SJCRH30 (cell line): ENCODE results near the gene LRRC7. TPM values are rescaled to one million over a fixed set of nuclear protein-coding genes. Genes with fewer than 3 reads are reported as not detected.

ENCODE experiments used
- DNase-seq, 2 experiments: peaks; one replicate each; pipeline ENCODE4 v3.0.0-alpha.2; 2015 to 2020
- H3K27ac ChIP-seq: fragments of 250-450 bp; sonication (Bioruptor Pico); 2 replicates; pipeline ENCODE4 v1.5.1; 2020; ENCODE audit warnings: mild to moderate bottlenecking, moderate library complexity
- H3K27me3 ChIP-seq: fragments of 250-450 bp; sonication (Bioruptor Pico); 2 replicates; pipeline ENCODE4 v1.5.1; 2020; ENCODE audit warnings: mild to moderate bottlenecking, moderate library complexity
- H3K36me3 ChIP-seq: fragments of 250-450 bp; sonication (Bioruptor Pico); 2 replicates; pipeline ENCODE4 v1.5.1; 2020; ENCODE audit warnings: mild to moderate bottlenecking, moderate library complexity
- H3K4me1 ChIP-seq: fragments of 250-450 bp; sonication (Bioruptor Pico); 2 replicates; pipeline ENCODE4 v1.5.1; 2020; ENCODE audit warnings: mild to moderate bottlenecking, moderate library complexity
- H3K4me3 ChIP-seq: fragments of 250-450 bp; sonication (Bioruptor Pico); 2 replicates; pipeline ENCODE4 v1.5.1; 2020; ENCODE audit warnings: mild to moderate bottlenecking, moderate library complexity
- H3K9me3 ChIP-seq: fragments of 250-450 bp; sonication (Bioruptor Pico); replicated peaks from 2 replicates; pipeline ENCODE4 v1.5.1; 2020; ENCODE audit warnings: mild to moderate bottlenecking, moderate library complexity
- total RNA-seq: library from RNA; depleted of rRNA; stranded (reverse); fragments of >200 nt; shearing (Covaris generic); gene quantifications from 2 replicates; pipeline ENCODE4 v1.2.3, GENCODE V29; 2014

LRRC7 gene
- total RNA-seq, 1 experiment from 2014 or later = 0.04 TPM

DNA sequence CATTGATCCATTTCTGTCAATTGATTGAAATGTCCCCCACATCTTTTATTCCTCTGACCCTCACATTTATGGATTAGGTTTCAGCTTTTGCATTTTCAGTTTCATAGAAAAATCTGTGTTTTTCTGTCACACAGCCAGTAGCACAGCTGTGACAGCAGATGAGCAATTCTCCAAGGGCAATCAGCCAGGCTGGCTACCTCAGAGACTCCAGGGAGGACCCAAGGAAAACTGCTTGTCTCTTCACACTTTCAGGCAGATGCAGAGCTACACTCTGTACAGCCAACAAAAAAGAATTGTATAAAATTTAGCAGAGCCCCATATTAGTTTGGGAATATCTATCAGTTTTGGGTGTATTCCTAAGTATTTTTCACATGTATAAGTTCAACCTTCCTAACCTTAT, 257.2 kb downstream of the LRRC7 start:
- H3K36me3 ChIP-seq = no peaks in the 10 kb centered on the region
- peak in 1 of 2 experiments; percentile 1 for DNase-seq
- no peaks in the 10 kb centered on the region for H3K27me3 ChIP-seq
- H3K9me3 ChIP-seq = no peaks in the 10 kb centered on the region
- no peak overlapping the region for H3K27ac ChIP-seq
- no peaks in the 10 kb centered on the region for H3K4me1 ChIP-seq
- no peak overlapping the region for H3K4me3 ChIP-seq

GRCh38 chr1:69827732-69828131, 260.0 kb downstream of the LRRC7 start:
- Histone ChIP-seq H3K9me3 (no peaks in the 10 kb centered on the region), H3K4me3 (no peak overlapping the region), H3K4me1 (no peaks in the 10 kb centered on the region), H3K27ac (no peak overlapping the region), H3K27me3 (no peaks in the 10 kb centered on the region), H3K36me3 (no peaks in the 10 kb centered on the region)
- DNase-seq = no peak

- Histone ChIP-seq H3K9me3 (no peaks in the 10 kb centered on the region), H3K4me3 (no peak overlapping the region), H3K4me1 (no peaks in the 10 kb centered on the region), H3K36me3 (no peaks in the 10 kb centered on the region), H3K27ac (no peak overlapping the region), H3K27me3 (no peaks in the 10 kb centered on the region)
- no peak for DNase-seq
These were observed 265.8 kb downstream of the LRRC7 start for GRCh38 chr1:69833536-69833935.

DNA sequence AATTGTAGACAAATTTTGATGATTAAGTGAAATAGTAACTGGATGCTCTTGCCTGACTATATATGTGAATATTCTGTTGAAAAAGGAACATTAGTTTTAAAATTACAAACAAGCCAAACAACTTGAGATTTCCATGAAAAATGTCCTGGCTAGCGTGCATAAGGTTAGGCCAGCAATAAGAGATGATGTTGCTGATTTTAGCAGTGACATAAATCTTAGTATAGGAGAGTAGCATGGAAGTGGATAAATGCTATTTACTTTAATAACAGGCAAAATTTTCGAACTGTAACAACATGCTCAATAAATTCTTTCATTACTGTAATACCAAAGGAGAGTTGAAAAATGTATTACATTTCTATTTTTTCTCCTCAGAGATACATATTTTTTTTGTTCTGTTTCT, 266.6 kb downstream of the LRRC7 start:
- Histone ChIP-seq H3K27me3 (no peaks in the 10 kb centered on the region), H3K36me3 (no peaks in the 10 kb centered on the region), H3K4me1 (no peaks in the 10 kb centered on the region), H3K4me3 (no peak overlapping the region), H3K9me3 (no peaks in the 10 kb centered on the region), H3K27ac (no peak overlapping the region)
- no peak for DNase-seq

DNA sequence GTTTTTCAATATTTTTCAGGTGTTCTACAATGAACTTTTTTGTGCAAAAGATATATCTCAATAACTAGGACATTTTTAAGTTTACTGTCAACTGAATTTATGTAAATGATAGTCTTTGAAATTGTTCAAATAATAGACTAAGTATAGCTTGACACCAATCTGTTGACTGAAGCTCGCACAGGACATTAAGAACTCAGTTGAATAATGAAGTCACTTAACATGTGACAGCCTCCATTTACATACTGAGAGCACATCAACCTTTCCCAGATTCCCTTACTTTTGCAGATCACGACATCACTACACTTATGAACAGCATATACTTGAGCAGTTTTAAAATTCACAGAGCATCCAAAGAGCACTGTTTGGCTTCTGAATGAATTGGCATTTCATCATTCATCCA, 268.2 kb downstream of the LRRC7 start:
- no peak for DNase-seq
- no peaks in the 10 kb centered on the region for H3K9me3 ChIP-seq
- H3K4me1 ChIP-seq = no peaks in the 10 kb centered on the region
- no peak overlapping the region for H3K27ac ChIP-seq
- H3K4me3 ChIP-seq = no peak overlapping the region
- no peaks in the 10 kb centered on the region for H3K27me3 ChIP-seq
- no peaks in the 10 kb centered on the region for H3K36me3 ChIP-seq

- Histone ChIP-seq H3K36me3 (no peaks in the 10 kb centered on the region), H3K4me1 (no peaks in the 10 kb centered on the region), H3K27me3 (no peaks in the 10 kb centered on the region), H3K4me3 (no peak overlapping the region), H3K27ac (no peak overlapping the region), H3K9me3 (no peaks in the 10 kb centered on the region)
- DNase-seq = no peak
These were observed 269.4 kb downstream of the LRRC7 start for GRCh38 chr1:69836971-69837636.

DNA sequence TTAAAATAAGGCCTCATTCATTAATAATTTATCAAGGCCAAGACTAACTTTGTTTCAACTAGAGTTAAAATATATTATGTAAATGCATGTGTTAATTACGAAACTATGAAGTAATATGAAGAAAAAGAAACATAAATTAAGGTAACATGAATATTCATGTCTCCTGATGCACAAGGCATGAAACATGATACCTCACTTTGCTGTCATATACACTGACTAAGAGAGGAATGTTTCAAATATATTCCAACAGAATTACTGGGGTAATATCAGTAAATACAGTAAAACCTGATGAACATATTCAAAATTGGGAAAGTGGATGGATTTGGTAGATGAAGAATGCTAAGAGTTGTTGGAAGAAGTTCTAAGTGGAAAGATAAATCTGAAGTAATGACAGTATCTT, 274.6 kb downstream of the LRRC7 start:
- Histone ChIP-seq H3K36me3 (no peaks in the 10 kb centered on the region), H3K4me1 (no peaks in the 10 kb centered on the region), H3K4me3 (no peak overlapping the region), H3K27me3 (0 out of 2 replicates have a peak, but pooled peaks cover 3% of the 10 kb centered on the region), H3K9me3 (no peaks in the 10 kb centered on the region), H3K27ac (no peak overlapping the region)
- DNase-seq = no peak

GRCh38 chr1:69845655-69846054, 277.9 kb downstream of the LRRC7 start:
- Histone ChIP-seq H3K36me3 (no peaks in the 10 kb centered on the region), H3K27me3 (0 out of 2 replicates have a peak, but pooled peaks cover 3% of the 10 kb centered on the region), H3K27ac (no peak overlapping the region), H3K4me1 (no peaks in the 10 kb centered on the region), H3K4me3 (no peak overlapping the region), H3K9me3 (no peaks in the 10 kb centered on the region)
- no peak for DNase-seq

DNA sequence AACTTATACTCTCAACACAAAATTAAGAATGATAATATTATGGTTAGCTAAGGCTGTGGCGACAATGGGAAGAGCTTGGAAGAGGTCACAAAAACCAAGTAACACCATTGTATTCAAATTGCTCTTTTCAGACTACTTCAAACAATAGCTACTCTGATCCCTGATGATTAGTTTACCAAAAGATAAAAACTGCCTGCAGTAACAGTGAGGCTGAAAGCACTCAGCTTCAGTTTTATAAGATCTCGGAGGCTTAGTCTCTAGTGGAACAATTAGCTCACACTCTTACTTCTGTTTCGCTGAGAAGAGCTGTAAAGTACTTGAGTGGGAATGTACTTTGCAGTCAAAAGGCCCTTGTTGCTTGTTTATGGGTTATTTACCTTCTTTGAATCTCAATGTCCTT, 278.5 kb downstream of the LRRC7 start:
- Histone ChIP-seq H3K27ac (no peak overlapping the region), H3K36me3 (no peaks in the 10 kb centered on the region), H3K4me1 (no peaks in the 10 kb centered on the region), H3K9me3 (no peaks in the 10 kb centered on the region), H3K4me3 (no peak overlapping the region), H3K27me3 (0 out of 2 replicates have a peak, but pooled peaks cover 3% of the 10 kb centered on the region)
- DNase-seq = no peak

- H3K36me3 ChIP-seq = no peaks in the 10 kb centered on the region
- H3K27me3 ChIP-seq = 0 out of 2 replicates have a peak, but pooled peaks cover 3% of the 10 kb centered on the region
- H3K4me1 ChIP-seq = no peaks in the 10 kb centered on the region
- H3K27ac ChIP-seq = no peak overlapping the region
- no peak overlapping the region for H3K4me3 ChIP-seq
- DNase-seq = no peak
- no peaks in the 10 kb centered on the region for H3K9me3 ChIP-seq
These were observed 279.9 kb downstream of the LRRC7 start for GRCh38 chr1:69847670-69848069.

- DNase-seq = no peak
- Histone ChIP-seq H3K4me3 (no peak overlapping the region), H3K27me3 (no peaks in the 10 kb centered on the region), H3K9me3 (no peaks in the 10 kb centered on the region), H3K27ac (no peak overlapping the region), H3K36me3 (no peaks in the 10 kb centered on the region), H3K4me1 (no peaks in the 10 kb centered on the region)
These were observed 284.4 kb downstream of the LRRC7 start for GRCh38 chr1:69852151-69852550.

- Histone ChIP-seq H3K27me3 (no peaks in the 10 kb centered on the region), H3K4me1 (no peaks in the 10 kb centered on the region), H3K9me3 (no peaks in the 10 kb centered on the region), H3K27ac (no peak overlapping the region), H3K4me3 (no peak overlapping the region), H3K36me3 (no peaks in the 10 kb centered on the region)
- DNase-seq = no peak
These were observed 285.0 kb downstream of the LRRC7 start for GRCh38 chr1:69852706-69853105.

DNA sequence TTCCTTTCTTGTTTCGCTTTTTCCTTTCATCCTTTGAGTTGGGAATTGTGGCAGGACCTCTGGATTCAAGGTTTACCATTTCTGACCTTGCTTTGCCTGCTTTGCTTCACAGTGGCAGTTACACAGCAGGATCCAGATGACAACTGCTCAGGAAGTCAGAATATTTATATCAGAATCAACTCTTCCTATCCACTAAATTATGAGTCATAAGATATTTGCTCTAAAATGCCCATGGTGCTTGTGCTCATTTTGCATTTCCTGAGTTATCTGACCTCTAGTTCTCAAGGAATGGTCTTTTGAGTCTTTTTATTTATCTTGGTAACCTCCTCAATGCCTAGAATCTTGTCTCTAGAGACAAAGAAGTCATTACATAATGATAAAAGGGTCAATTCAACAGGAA, 290.8 kb downstream of the LRRC7 start:
- H3K36me3 ChIP-seq = no peaks in the 10 kb centered on the region
- no peak for DNase-seq
- no peak overlapping the region for H3K27ac ChIP-seq
- H3K9me3 ChIP-seq = no peaks in the 10 kb centered on the region
- no peaks in the 10 kb centered on the region; the same call in 1 of the 2 replicates for H3K27me3 ChIP-seq
- no peak overlapping the region for H3K4me3 ChIP-seq
- H3K4me1 ChIP-seq = no peaks in the 10 kb centered on the region

GRCh38 chr1:69861641-69862040, 293.9 kb downstream of the LRRC7 start:
- DNase-seq = no peak
- Histone ChIP-seq H3K4me3 (no peak overlapping the region), H3K4me1 (no peaks in the 10 kb centered on the region), H3K27ac (no peak overlapping the region), H3K36me3 (no peaks in the 10 kb centered on the region), H3K27me3 (no peaks in the 10 kb centered on the region; the same call in 1 of the 2 replicates), H3K9me3 (no peaks in the 10 kb centered on the region)

GRCh38 chr1:69862906-69863305, 295.2 kb downstream of the LRRC7 start:
- H3K27ac ChIP-seq = no peak overlapping the region
- H3K4me3 ChIP-seq = no peak overlapping the region
- no peaks in the 10 kb centered on the region for H3K4me1 ChIP-seq
- no peaks in the 10 kb centered on the region for H3K36me3 ChIP-seq
- no peak for DNase-seq
- no peaks in the 10 kb centered on the region for H3K9me3 ChIP-seq
- no peaks in the 10 kb centered on the region; the same call in 1 of the 2 replicates for H3K27me3 ChIP-seq

GRCh38 chr1:69863704-69864103, 296.0 kb downstream of the LRRC7 start:
- DNase-seq = no peak
- Histone ChIP-seq H3K27ac (no peak overlapping the region), H3K9me3 (no peaks in the 10 kb centered on the region), H3K4me3 (no peak overlapping the region), H3K36me3 (no peaks in the 10 kb centered on the region), H3K27me3 (no peaks in the 10 kb centered on the region; the same call in 1 of the 2 replicates), H3K4me1 (no peaks in the 10 kb centered on the region)
